ENCODE data around the gene ZFP90.

The ZFP90 gene

DNA sequence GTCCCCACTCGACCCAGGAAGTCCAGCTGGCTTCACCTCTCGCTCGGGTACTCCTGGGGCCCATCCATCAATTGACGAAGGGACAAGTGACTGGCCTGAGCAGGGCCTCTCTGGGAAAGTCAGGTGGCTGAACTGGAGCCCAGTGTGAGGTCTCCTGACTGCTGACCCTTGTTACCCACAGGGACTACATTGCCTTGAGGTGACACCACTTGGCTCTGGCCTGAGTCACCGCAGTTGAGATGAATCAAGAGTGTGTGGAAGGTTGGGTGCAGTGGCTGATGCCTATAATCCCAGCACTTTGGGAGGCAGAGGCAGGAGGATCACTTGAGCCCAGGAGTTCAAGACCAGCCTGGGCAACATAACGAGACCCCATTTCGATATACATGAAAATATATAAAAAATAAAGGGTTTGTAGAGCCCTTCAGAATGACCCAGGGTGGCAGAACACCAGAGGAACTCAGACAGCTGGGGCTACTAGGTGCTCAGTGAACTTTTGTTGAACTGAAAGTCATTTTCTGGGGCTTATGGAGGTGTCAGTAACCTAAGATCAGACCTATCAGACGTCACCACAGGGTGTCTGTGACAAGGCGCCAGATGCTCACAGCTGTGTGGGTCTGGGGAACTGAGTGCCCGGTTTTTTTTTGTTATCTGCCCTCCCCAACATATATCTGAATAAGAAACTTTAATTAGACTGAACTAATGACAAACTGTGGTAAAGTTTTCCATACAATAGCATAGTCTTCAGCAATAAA is 14.8 kb upstream of the ZFP90 start:
- TF ChIP-seq FOXP2 (optimal IDR thresholded peaks at IDR 0.05; ENCODE audit: borderline replicate concordance, extremely low read depth, extremely low read length, insufficient read depth) (no peak), TAF1 (IDR thresholded peaks at IDR 0.05; ENCODE audit: borderline replicate concordance, insufficient read depth, low read length) (no peak), POLR2AphosphoS5 (IDR thresholded peaks at IDR 0.05; ENCODE audit: low read depth, low read length) (no peak), SIN3A (IDR thresholded peaks at IDR 0.05; ENCODE audit: borderline replicate concordance, insufficient read depth, low read length) (no peak)
- TF ChIP-seq, protein P1, sequence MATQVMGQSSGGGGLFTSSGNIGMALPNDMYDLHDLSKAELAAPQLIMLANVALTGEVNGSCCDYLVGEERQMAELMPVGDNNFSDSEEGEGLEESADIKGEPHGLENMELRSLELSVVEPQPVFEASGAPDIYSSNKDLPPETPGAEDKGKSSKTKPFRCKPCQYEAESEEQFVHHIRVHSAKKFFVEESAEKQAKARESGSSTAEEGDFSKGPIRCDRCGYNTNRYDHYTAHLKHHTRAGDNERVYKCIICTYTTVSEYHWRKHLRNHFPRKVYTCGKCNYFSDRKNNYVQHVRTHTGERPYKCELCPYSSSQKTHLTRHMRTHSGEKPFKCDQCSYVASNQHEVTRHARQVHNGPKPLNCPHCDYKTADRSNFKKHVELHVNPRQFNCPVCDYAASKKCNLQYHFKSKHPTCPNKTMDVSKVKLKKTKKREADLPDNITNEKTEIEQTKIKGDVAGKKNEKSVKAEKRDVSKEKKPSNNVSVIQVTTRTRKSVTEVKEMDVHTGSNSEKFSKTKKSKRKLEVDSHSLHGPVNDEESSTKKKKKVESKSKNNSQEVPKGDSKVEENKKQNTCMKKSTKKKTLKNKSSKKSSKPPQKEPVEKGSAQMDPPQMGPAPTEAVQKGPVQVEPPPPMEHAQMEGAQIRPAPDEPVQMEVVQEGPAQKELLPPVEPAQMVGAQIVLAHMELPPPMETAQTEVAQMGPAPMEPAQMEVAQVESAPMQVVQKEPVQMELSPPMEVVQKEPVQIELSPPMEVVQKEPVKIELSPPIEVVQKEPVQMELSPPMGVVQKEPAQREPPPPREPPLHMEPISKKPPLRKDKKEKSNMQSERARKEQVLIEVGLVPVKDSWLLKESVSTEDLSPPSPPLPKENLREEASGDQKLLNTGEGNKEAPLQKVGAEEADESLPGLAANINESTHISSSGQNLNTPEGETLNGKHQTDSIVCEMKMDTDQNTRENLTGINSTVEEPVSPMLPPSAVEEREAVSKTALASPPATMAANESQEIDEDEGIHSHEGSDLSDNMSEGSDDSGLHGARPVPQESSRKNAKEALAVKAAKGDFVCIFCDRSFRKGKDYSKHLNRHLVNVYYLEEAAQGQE (IDR thresholded peaks at IDR 0.05; ENCODE audit: insufficient read depth in 1 of 2, low read depth in 2 of 2, low read length in 2 of 2), result no peak

DNA sequence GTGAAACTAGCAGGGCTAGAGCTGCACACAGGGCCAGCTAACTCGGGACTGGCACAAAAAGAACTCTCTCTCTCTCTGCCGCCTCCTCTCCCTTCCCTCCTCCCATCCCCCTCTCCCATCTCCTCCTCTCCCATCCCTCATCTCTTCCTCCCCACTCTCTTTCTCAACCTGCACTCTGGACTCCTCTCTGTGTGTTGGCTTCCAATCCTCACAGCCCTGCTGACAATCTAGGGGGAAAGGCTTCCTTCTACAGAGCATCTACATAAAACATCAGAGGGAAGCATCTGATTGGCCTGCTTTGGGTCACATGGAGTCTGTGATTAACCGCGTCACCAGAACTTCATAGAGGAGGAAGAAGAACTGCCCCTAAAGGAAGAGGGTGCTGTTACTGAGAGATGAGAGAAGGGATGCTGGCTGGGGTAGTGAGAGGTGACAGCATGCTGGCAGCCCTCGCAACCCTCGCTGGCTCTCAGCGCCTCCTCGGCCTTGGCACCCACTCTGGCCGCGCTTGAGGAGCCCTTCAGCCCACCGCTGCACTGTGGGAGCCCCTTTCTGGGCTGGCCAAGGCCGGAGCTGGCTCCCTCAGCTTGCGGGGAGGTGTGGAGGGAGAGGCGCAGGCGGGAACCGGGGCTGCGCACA is 12.8 kb upstream of the ZFP90 start:
- TF ChIP-seq SIN3A (IDR thresholded peaks at IDR 0.05; ENCODE audit: borderline replicate concordance, insufficient read depth, low read length) (no peak), TAF1 (IDR thresholded peaks at IDR 0.05; ENCODE audit: borderline replicate concordance, insufficient read depth, low read length) (no peak), POLR2AphosphoS5 (IDR thresholded peaks at IDR 0.05; ENCODE audit: low read depth, low read length) (no peak)
- TF ChIP-seq, protein P1 (IDR thresholded peaks at IDR 0.05; ENCODE audit: insufficient read depth in 1 of 2, low read depth in 2 of 2, low read length in 2 of 2), result no peak

DNA sequence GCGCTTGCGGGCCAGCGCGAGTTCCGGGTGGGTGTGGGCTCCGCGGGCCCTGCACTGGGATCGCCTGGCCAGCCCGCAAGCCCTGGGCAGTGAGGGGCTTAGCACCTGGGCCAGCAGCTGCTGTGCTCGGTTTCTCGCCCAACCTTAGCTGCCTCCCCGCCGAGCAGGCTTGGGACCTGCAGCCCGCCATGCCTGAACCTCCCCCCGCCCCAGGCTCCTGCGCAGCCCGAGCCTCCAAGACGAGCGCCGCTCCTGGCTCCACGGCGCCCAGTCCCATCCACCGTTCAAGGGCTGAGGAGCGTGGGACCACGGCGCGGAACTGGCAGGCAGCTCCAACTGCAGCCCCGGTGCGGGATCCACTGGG is 12.3 kb upstream of the ZFP90 start:
- no peak for TF ChIP-seq FOXP2 (optimal IDR thresholded peaks at IDR 0.05; ENCODE audit: borderline replicate concordance, extremely low read depth, extremely low read length, insufficient read depth)
- TF ChIP-seq, protein P1 (IDR thresholded peaks at IDR 0.05; ENCODE audit: insufficient read depth in 1 of 2, low read depth in 2 of 2, low read length in 2 of 2), result no peak
- no peak for TF ChIP-seq POLR2AphosphoS5 (IDR thresholded peaks at IDR 0.05; ENCODE audit: low read depth, low read length)
- no peak for TF ChIP-seq TAF1 (IDR thresholded peaks at IDR 0.05; ENCODE audit: borderline replicate concordance, insufficient read depth, low read length)
- TF ChIP-seq SIN3A (IDR thresholded peaks at IDR 0.05; ENCODE audit: borderline replicate concordance, insufficient read depth, low read length), result no peak

DNA sequence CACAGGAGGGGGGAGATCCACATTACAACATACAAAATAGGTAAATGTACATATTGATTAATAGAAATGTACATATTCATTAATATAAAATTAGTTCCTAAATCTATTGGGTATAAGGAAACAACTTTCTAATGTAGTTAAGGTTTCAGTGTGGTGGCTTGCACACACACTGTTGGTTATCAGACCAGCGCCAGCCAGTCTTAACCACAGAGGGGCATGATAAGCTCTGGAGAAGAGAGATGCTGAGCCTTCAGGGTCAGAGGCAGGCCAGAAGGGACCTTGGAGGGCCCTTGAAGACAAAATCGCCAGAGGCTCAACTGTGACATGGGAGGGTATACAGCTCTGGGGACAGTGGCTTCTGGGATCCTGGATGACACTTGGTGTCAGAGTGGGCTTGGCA is 10.9 kb upstream of the ZFP90 start:
- TF ChIP-seq FOXP2 (optimal IDR thresholded peaks at IDR 0.05; ENCODE audit: borderline replicate concordance, extremely low read depth, extremely low read length, insufficient read depth), result no peak
- TF ChIP-seq TAF1 (IDR thresholded peaks at IDR 0.05; ENCODE audit: borderline replicate concordance, insufficient read depth, low read length), result no peak
- TF ChIP-seq, protein P1 (IDR thresholded peaks at IDR 0.05; ENCODE audit: insufficient read depth in 1 of 2, low read depth in 2 of 2, low read length in 2 of 2), result no peak
- no peak for TF ChIP-seq POLR2AphosphoS5 (IDR thresholded peaks at IDR 0.05; ENCODE audit: low read depth, low read length)
- no peak for TF ChIP-seq SIN3A (IDR thresholded peaks at IDR 0.05; ENCODE audit: borderline replicate concordance, insufficient read depth, low read length)
